HG02571 (cell line): ENCODE results near the gene UBE2G2.

Source experiments
- ATAC-seq: cut with Tn5 transposase; IDR thresholded peaks from one replicate; pipeline ENCODE4 v1.9.1; 2021; ENCODE audit warnings: mild to moderate bottlenecking, moderate library complexity; ENCODE audit not compliant: unreplicated experiment

The UBE2G2 gene

GRCh38 chr21:44732956-44733355, 68.7 kb downstream of the UBE2G2 start:
- ATAC-seq = no peak

GRCh38 chr21:44732263-44732662, 69.4 kb downstream of the UBE2G2 start:
- no peak for ATAC-seq

DNA sequence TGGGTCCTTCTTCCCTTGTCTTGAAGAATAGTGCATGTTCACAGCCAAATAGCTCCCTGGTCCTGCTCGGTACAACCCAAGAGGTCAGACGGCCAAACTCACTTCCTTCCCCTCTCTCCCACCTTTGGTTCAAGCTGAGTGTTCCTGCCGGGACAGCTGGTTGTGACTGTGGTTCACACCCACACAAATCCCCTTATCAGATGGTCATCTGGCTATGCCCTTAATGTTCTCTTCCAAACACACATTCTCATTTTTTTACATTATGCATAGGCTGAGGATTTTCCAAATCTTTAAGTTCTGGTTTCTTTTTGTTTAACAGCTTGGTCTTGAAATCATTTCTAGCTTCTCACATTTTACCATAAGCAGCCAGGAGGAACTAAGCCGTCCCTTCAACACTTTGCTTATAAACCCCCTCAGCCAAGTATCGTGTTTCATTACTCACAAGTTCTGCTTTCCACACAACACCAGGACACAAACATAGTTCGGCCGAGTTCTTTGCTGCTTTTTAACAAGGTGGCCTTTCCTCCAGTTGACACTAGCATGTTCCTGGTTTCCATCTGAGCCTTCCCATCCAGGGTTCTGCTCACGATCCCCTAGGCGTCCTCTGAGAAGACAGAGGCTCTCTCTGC, 70.6 kb downstream of the UBE2G2 start:
- no peak for ATAC-seq

GRCh38 chr21:44730028-44730395, 71.6 kb downstream of the UBE2G2 start:
- ATAC-seq = no peak

DNA sequence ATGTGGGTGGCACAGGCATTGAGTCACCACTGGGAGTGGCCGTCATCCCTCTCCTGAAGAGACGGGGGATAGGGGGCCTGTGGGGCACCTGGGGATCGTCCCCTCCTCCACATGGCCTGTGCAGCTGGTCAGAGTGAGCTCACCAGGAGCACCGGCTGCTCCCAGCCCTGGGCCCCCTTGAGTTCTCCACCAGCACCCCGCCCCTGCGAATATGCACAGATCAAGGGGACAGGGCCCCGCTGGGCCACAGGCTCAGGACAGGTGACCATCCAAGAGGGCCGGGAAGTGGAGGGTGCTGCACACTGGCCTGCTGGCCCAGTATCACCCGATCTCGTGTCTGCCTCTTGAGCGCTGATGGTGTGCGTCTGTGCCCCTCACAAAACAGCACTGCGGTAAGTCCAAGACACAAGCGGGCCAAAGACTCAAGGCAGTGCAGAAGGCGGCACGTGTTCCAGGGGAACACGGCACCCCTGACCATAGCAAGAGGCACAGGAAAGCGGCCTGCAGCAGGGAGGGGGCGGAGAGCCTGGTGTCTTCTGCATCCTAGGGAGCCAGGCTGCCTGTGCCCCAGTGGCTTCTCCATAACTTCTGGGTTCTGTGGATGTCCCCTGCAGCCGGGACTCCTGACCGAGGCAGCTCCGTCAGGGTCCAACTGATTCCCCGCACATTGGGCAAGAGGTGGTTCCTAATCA, 72.1 kb downstream of the UBE2G2 start:
- no peak for ATAC-seq

DNA sequence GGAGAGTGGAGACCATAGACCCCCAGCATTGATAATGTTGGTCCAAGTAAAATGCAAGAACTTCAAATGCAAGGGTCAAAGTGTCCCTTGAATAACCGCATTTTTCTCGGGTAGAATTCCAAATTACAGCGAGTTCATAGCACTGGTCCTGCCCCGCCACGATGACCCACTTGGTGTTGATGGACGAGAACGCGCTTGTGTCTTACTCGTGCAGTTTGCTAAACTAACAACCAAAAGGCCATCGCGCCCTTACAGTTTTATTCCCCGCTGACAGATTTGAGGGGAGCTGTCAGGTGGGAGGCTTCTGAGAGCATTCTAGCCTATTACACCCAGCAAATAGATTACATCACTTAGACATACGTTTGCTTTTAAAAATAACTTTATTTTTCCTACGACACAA, 72.9 kb downstream of the UBE2G2 start:
- no peak for ATAC-seq

GRCh38 chr21:44727757-44728156, 73.9 kb downstream of the UBE2G2 start:
- ATAC-seq = no peak

GRCh38 chr21:44727321-44727720, 74.3 kb downstream of the UBE2G2 start:
- no peak for ATAC-seq

- no peak for ATAC-seq
These were observed 74.8 kb downstream of the UBE2G2 start for GRCh38 chr21:44726826-44727225.

DNA sequence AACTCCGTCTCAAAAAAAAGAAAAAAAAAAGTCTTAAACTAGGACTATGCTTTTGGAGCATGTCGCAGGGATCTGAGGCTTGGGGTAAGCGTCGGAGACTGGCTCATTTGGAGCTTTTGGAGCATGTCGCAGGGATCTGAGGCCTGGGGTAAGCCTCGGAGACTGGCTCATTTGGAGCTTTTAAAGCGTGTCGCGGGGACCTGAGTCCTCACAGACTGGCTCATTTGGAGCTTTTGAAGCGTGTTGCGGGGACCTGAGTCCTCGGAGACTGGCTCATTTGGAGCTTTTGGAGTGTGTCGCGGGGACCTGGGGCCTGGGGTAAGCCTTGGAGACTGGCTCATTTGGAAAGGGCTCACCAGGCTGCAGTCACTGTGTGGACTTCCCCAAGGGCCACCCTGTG, 76.7 kb downstream of the UBE2G2 start:
- no peak for ATAC-seq

DNA sequence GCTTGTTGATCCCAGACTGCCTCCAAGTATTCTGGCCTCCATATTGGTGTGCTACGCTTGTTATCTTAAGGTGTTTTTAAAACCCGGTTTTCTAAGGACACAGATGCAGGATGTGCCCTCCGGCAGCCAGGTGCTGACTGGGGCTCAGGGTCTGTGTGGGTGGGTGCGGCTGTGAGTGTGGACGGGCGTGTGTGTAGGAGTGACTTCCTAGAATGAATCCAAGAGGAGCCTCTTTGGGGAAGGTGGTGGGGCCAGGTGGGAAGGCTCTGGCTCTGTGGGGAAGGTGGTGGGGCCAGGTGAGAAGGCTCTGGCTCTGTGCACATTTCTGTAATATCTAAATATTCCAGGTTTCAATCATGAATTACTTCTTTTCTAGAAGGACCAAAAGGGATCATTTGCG, 77.4 kb downstream of the UBE2G2 start:
- no peak for ATAC-seq

- ATAC-seq = no peak
These were observed 78.2 kb downstream of the UBE2G2 start for GRCh38 chr21:44723177-44724131.

- ATAC-seq = no peak
These were observed 78.9 kb downstream of the UBE2G2 start for GRCh38 chr21:44722731-44723130.

- no peak for ATAC-seq
These were observed 81.5 kb downstream of the UBE2G2 start for GRCh38 chr21:44720170-44720569.
